RWPE2 (cell line): ENCODE measurements around the gene KIRREL3.

Experiments
- ATAC-seq: fragments of 200-7000 bp; cut with Tn5 transposase; 3 replicates; pipeline ENCODE4 v1.9.1; 2021; ENCODE audit warnings: low read depth
- DNase-seq: peaks from one replicate; pipeline ENCODE4 v3.0.0-alpha.2; 2020; ENCODE audit warnings: low spot score
- H3K27ac ChIP-seq: fragments of 450-650 bp; 2 replicates; pipeline ENCODE4 v1.5.1; 2017; ENCODE audit warnings: mild to moderate bottlenecking; ENCODE audit not compliant: poor library complexity, severe bottlenecking
- H3K27me3 ChIP-seq: fragments of 250-450 bp; sonication (Bioruptor Pico); 2 replicates; pipeline ENCODE4 v1.5.1; 2021; ENCODE audit warnings: mild to moderate bottlenecking, moderate library complexity; ENCODE audit not compliant: insufficient read depth, poor library complexity, severe bottlenecking
- H3K36me3 ChIP-seq: fragments of 250-450 bp; sonication (Bioruptor Pico); 2 replicates; pipeline ENCODE4 v1.5.1; 2020; ENCODE audit warnings: low read depth, mild to moderate bottlenecking, moderate library complexity
- H3K4me1 ChIP-seq: fragments of 250-450 bp; sonication (Bioruptor Pico); 2 replicates; pipeline ENCODE4 v1.5.1; 2021; ENCODE audit warnings: mild to moderate bottlenecking, moderate library complexity; ENCODE audit not compliant: insufficient read depth, poor library complexity, severe bottlenecking
- H3K4me3 ChIP-seq: fragments of 250-450 bp; sonication (Bioruptor Pico); 2 replicates; pipeline ENCODE4 v1.5.1; 2021; ENCODE audit warnings: mild to moderate bottlenecking, moderate library complexity; ENCODE audit not compliant: severe bottlenecking
- H3K9me3 ChIP-seq: fragments of 250-450 bp; sonication (Bioruptor Pico); 2 replicates; pipeline ENCODE4 v1.5.1; 2021; ENCODE audit warnings: mild to moderate bottlenecking, moderate library complexity; ENCODE audit not compliant: severe bottlenecking
- CTCF ChIP-seq: fragments of 450-650 bp; IDR thresholded peaks from one replicate; pipeline ENCODE4 v1.5.1; 2017; ENCODE audit warnings: mild to moderate bottlenecking, moderate library complexity; ENCODE audit not compliant: poor library complexity, severe bottlenecking

Gene KIRREL3

DNA sequence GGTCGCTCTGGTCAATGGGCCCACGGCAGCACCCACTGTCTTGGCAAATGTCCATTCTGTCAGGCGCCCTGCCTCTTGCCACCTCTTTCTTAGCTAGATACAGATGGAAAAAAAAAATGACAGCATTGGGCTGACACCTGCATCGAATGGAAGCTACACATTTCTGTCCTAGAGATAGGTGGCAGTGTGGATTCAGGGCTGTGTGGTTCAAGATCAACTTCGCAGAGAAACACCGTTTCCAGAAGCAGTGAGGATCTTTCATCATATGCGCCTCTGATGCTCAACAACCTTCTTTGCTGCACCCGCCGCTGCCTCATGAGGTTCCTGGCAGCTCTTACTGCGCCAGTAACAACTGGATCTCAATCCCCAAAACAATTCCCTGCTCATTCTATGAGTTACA is 236.3 kb downstream of the KIRREL3 start:
- no peak for DNase-seq
- Histone ChIP-seq H3K9me3 (no peaks in the 10 kb centered on the region), H3K4me3 (no peak overlapping the region), H3K4me1 (no peaks in the 10 kb centered on the region), H3K27me3 (no peaks in the 10 kb centered on the region), H3K27ac (no peak overlapping the region), H3K36me3 (no peaks in the 10 kb centered on the region)
- no peak for ATAC-seq
- TF ChIP-seq CTCF = no peak

- Histone ChIP-seq H3K4me1 (no peaks in the 10 kb centered on the region), H3K27me3 (no peaks in the 10 kb centered on the region), H3K36me3 (no peaks in the 10 kb centered on the region), H3K27ac (no peak overlapping the region), H3K4me3 (no peak overlapping the region), H3K9me3 (no peaks in the 10 kb centered on the region)
- TF ChIP-seq CTCF = no peak
- ATAC-seq = no peak
- no peak for DNase-seq
Observed at GRCh38 chr11:126756855-126757254, 243.7 kb downstream of the KIRREL3 start.

DNA sequence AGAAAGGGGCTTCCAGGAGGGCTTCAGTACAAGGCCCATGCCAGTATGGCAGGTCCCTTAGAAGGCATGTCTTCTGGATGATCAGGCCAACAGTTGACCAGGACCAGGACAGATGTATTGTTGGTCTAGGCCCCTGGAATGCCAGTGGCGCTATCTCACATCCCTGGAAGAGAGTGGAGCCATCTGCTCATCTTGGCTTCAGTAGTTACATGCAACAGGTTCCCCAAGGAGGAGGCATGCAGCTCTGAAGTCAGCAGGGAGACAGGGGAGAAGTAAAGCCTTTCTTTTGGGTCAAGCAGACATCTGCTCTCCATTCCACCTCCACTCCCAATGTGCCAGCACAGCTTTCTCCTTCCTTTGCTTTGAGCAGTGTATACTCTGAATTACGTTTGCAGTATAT is 244.1 kb downstream of the KIRREL3 start:
- H3K36me3 ChIP-seq = no peaks in the 10 kb centered on the region
- no peak for DNase-seq
- no peaks in the 10 kb centered on the region for H3K4me1 ChIP-seq
- H3K4me3 ChIP-seq = no peak overlapping the region
- H3K9me3 ChIP-seq = no peaks in the 10 kb centered on the region
- no peak for ATAC-seq
- H3K27me3 ChIP-seq = no peaks in the 10 kb centered on the region
- TF ChIP-seq CTCF = no peak
- no peak overlapping the region for H3K27ac ChIP-seq

DNA sequence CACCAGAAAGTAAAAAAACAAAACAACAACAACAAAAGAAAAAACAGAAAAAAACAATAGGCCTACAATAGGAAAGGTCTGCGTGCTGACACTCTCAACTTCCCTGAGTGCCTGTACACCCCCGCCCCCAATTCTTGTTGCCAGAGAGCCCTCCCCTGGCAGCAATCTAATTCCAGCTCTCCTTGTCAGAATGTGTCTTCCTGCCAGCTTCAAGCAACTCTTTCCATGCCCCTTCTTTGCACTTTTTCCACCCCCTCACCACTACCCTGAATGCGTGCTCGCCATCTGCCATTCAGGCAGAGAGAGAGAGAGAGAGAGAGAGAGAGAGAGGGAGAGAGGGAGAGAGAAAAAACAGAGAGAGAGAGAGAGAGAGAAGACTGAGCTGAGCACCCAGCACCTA is 245.0 kb downstream of the KIRREL3 start:
- H3K9me3 ChIP-seq = no peaks in the 10 kb centered on the region
- H3K4me1 ChIP-seq = no peaks in the 10 kb centered on the region
- H3K27me3 ChIP-seq = no peaks in the 10 kb centered on the region
- H3K36me3 ChIP-seq = no peaks in the 10 kb centered on the region
- no peak for ATAC-seq
- TF ChIP-seq CTCF = no peak
- H3K27ac ChIP-seq = no peak overlapping the region
- H3K4me3 ChIP-seq = no peak overlapping the region
- DNase-seq = no peak

DNA sequence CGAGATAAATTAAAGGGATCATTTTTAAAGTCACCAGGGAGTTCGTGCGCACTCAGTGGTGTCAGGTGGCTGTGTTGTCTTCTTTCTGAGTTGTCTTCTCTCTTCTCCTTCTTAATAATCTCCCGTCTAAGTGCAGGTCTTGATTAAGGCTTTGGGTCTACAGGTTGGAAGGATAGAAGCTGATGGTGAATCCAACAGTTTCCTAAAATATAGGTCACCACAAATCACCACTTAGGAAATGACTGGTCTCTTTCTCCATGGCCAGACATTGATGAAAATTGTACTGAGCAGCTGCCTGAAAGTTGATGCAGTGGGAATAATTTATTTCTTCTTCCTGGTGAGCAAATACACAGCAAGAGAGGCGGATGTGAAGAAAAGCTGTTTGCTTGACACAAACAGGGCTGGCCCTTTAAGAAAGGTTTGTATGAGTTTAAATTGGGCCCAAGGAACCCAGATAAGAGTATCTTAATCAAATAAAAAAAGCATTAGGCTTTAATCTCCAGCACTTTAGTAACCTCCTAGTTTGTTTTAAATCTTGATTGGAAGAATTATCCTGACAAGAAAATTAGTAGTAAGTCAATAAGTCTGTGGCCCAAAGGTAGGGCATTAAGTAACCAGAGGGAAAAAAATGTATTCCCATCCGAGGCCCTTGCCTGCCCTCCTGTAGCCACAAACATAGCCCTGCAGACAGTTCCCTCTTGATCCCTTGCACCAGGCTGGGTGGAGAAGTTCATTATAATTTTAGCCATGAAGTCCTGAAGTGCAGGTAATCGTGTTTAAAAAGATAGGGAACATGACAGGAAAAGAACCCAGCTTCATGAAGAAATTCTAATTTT is 245.8 kb downstream of the KIRREL3 start:
- Histone ChIP-seq H3K9me3 (no peaks in the 10 kb centered on the region), H3K27me3 (no peaks in the 10 kb centered on the region), H3K27ac (no peak overlapping the region), H3K36me3 (no peaks in the 10 kb centered on the region), H3K4me1 (no peaks in the 10 kb centered on the region), H3K4me3 (no peak overlapping the region)
- ATAC-seq (no peak), DNase-seq (no peak)
- TF ChIP-seq CTCF = no peak
